Left lung (tissue), 10 donors: ENCODE data around the gene LRRC8B. TPM values are rescaled to one million over a fixed set of nuclear protein-coding genes. Genes with fewer than 3 reads are reported as not detected.

Experiments used
- ATAC-seq: fragments of 200-7000 bp; cut with Tn5 transposase; one replicate; pipeline ENCODE4 v1.9.1; 2020; ENCODE audit warnings: moderate library complexity
- DNase-seq, 4 donors: peaks; one replicate each; pipeline ENCODE4 v3.0.0-alpha.2; 2013 to 2020
- H3K27ac ChIP-seq, 2 donors: fragments of 200-600 bp; sonication (generic) in 1 of 2; one replicate each; pipeline versions ENCODE4 v1.5.0 to v1.8.0; 2020 to 2021
- H3K27me3 ChIP-seq, 2 donors: fragments of 200-600 bp; sonication (generic) in 1 of 2; one replicate each; pipeline versions ENCODE4 v1.5.0 to v1.8.0; 2020 to 2021
- H3K36me3 ChIP-seq, 2 donors: fragments of 200-600 bp; sonication (generic) in 1 of 2; one replicate each; pipeline versions ENCODE4 v1.5.0 to v1.8.0; 2020 to 2021
- H3K4me1 ChIP-seq, 2 donors: fragments of 200-600 bp; one replicate each; pipeline ENCODE4 v1.8.0; 2021
- H3K4me3 ChIP-seq, 2 donors: fragments of 200-600 bp; sonication (generic) in 1 of 2; one replicate each; pipeline versions ENCODE4 v1.5.0 to v1.8.0; 2020 to 2021; ENCODE audit warnings: mild to moderate bottlenecking in 1 of 2
- H3K9me3 ChIP-seq, 2 donors: fragments of 200-600 bp; sonication (generic) in 1 of 2; one replicate each; pipeline versions ENCODE4 v1.5.0 to v1.8.0; 2020 to 2021
- intact Hi-C, 2 donors: fragments of 100-400 bp; cut with DNase I; formaldehyde crosslinking; loops; one replicate each; pipeline versions ENCODE4 v1.11.2 to v1.14.2; 2022
- polyA plus RNA-seq, 6 donors: library from polyadenylated mRNA; unstranded; fragments of 120-200 nt; gene quantifications; one replicate each; pipeline ENCODE4 v1.2.1, GENCODE V29; 2013; ENCODE audit not compliant: insufficient read length in 6 of 6
- total RNA-seq, 2 donors: library from RNA; stranded (reverse); fragmentation: NEBNext Ultra II Directional; extraction: Animal tissue kit (Norgen Biotek cat#: 25700); gene quantifications; one replicate each; pipeline ENCODE4 v1.2.1, GENCODE V29; 2021
- TF ChIP-seq, protein P1 (sequence below), 2 donors: fragments of 200-600 bp; sonication (generic) in 1 of 2; IDR thresholded peaks; one replicate each; pipeline versions ENCODE4 v1.5.0 to v1.8.0; 2021; ENCODE audit warnings: antibody characterized with exemption in 2 of 2
- donor health status: DM: no; HTN: yes; CAD: no.
- donor health status: DM: no; HTN: no; CAD: no.

The LRRC8B gene
- total and polyA plus RNA-seq, 8 donors = 8.9 to 22.5 (median 10.4) TPM

- Histone ChIP-seq H3K9me3 (no peaks in the 10 kb centered on the region), H3K27me3 (no peaks in the 10 kb centered on the region), H3K4me3 (no peak overlapping the region), H3K27ac (peak overlapping the region in 1 of 2 donors; percentile 47), H3K4me1 (peaks cover 4 to 29% of the 10 kb centered on the region in 2 donors), H3K36me3 (no peaks in the 10 kb centered on the region)
- ATAC-seq (no peak), DNase-seq (no peak)
- TF ChIP-seq, protein P1, sequence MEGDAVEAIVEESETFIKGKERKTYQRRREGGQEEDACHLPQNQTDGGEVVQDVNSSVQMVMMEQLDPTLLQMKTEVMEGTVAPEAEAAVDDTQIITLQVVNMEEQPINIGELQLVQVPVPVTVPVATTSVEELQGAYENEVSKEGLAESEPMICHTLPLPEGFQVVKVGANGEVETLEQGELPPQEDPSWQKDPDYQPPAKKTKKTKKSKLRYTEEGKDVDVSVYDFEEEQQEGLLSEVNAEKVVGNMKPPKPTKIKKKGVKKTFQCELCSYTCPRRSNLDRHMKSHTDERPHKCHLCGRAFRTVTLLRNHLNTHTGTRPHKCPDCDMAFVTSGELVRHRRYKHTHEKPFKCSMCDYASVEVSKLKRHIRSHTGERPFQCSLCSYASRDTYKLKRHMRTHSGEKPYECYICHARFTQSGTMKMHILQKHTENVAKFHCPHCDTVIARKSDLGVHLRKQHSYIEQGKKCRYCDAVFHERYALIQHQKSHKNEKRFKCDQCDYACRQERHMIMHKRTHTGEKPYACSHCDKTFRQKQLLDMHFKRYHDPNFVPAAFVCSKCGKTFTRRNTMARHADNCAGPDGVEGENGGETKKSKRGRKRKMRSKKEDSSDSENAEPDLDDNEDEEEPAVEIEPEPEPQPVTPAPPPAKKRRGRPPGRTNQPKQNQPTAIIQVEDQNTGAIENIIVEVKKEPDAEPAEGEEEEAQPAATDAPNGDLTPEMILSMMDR (IDR thresholded peaks at IDR 0.05) = no peak
- intact Hi-C loops = no loop called here
These were observed 32.8 kb downstream of the LRRC8B start for GRCh38 chr1:89557445-89557825.

DNA sequence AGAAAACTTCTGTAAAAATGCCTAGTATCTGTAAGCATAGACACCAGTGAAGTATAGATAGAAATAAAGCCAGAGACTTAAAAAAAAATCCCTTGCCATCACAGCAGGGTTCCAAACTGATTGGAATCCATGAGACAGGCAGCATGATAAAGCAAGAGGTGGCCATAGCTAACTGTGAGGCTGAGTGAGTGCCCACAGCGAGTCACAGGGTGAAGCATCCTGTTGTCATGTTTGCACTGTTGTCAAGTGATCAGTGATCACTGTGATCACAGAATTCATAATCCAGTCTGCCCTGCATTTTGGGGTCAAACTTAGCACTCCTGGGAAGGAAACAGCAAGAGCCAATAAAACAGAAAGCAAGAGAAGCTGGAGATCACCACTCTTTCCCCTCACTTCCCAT is 33.3 kb downstream of the LRRC8B start:
- H3K4me3 ChIP-seq = no peak overlapping the region
- no peak overlapping the region for H3K27ac ChIP-seq
- TF ChIP-seq, protein P1 (IDR thresholded peaks at IDR 0.05) = no peak
- H3K27me3 ChIP-seq = no peaks in the 10 kb centered on the region
- H3K9me3 ChIP-seq = no peaks in the 10 kb centered on the region
- no peak for ATAC-seq
- H3K36me3 ChIP-seq = no peaks in the 10 kb centered on the region
- no peak for DNase-seq
- intact Hi-C loops = no loop called here
- peaks cover 3 to 24% of the 10 kb centered on the region in 2 donors for H3K4me1 ChIP-seq

GRCh38 chr1:89563957-89564604 is 39.5 kb downstream of the LRRC8B start:
- TF ChIP-seq, protein P1 (IDR thresholded peaks at IDR 0.05) = no peak
- no peak overlapping the region for H3K4me3 ChIP-seq
- H3K9me3 ChIP-seq = no peaks in the 10 kb centered on the region
- intact Hi-C loops = no loop called here
- H3K36me3 ChIP-seq = no peaks in the 10 kb centered on the region
- H3K27ac ChIP-seq = no peak overlapping the region
- ATAC-seq = no peak
- no peak for DNase-seq
- no peaks in the 10 kb centered on the region for H3K27me3 ChIP-seq
- peaks cover 0 to 17% of the 10 kb centered on the region in 2 donors for H3K4me1 ChIP-seq

DNA sequence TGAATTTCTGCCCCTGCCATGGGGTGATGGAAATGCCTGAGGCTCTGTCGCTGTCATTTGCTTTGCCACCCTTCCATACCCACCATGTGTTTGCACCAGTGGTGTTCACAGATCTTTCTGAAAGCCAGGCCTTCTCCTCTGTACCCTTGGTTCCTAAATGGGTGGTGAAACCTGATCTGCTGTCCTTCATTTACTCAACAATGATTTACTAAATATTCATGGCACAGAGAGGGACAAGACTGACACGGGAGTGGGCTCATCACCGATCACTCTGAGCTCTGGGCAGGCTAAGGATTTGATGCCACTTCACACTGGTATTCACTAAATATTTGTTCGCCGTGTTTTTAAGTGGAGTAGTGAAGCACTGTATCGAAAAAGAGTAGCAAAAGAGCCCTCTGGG is 40.9 kb downstream of the LRRC8B start:
- Histone ChIP-seq H3K27me3 (no peaks in the 10 kb centered on the region), H3K27ac (no peak overlapping the region), H3K4me1 (peaks cover 0 to 17% of the 10 kb centered on the region in 2 donors), H3K4me3 (no peak overlapping the region), H3K9me3 (no peaks in the 10 kb centered on the region), H3K36me3 (no peaks in the 10 kb centered on the region)
- peak; percentile 33 for ATAC-seq
- TF ChIP-seq, protein P1 (IDR thresholded peaks at IDR 0.05) = no peak
- no peak for DNase-seq
- intact Hi-C loops = no loop called here

GRCh38 chr1:89566761-89567174 is 42.1 kb downstream of the LRRC8B start:
- Histone ChIP-seq H3K36me3 (no peaks in the 10 kb centered on the region), H3K4me3 (no peak overlapping the region), H3K27me3 (no peaks in the 10 kb centered on the region), H3K27ac (peak overlapping the region; percentile 40 to 50), H3K4me1 (peaks cover 0 to 17% of the 10 kb centered on the region in 2 donors), H3K9me3 (no peaks in the 10 kb centered on the region)
- DNase-seq (peak; percentile 53 to 81 (median 64)), ATAC-seq (peak; percentile 95)
- TF ChIP-seq, protein P1 (IDR thresholded peaks at IDR 0.05) = no peak
- intact Hi-C loops = no loop called here
